ENCODE measurements around the gene SFXN2.

DNA sequence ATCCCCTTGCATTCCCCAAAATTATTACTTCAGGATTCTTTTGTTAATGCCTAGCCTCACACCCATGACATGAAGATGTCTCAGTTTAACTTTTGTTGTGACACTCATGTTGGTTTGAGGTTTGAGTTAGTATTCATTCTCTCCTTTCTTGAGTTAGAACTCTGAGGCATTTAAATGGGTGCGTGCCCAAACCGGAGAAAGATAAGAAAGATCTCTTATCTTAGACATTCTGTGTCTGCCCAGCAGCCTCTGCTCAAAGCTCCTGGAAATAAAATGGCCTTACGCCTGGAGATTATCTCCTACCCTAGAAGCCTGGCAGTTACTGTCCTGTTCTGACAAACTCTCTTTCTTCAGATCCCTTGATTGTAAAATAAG, 55.7 kb downstream of the SFXN2 start:
- no peak for TF ChIP-seq POLR2A (IDR thresholded peaks at IDR 0.05)
- TF ChIP-seq, protein P1, sequence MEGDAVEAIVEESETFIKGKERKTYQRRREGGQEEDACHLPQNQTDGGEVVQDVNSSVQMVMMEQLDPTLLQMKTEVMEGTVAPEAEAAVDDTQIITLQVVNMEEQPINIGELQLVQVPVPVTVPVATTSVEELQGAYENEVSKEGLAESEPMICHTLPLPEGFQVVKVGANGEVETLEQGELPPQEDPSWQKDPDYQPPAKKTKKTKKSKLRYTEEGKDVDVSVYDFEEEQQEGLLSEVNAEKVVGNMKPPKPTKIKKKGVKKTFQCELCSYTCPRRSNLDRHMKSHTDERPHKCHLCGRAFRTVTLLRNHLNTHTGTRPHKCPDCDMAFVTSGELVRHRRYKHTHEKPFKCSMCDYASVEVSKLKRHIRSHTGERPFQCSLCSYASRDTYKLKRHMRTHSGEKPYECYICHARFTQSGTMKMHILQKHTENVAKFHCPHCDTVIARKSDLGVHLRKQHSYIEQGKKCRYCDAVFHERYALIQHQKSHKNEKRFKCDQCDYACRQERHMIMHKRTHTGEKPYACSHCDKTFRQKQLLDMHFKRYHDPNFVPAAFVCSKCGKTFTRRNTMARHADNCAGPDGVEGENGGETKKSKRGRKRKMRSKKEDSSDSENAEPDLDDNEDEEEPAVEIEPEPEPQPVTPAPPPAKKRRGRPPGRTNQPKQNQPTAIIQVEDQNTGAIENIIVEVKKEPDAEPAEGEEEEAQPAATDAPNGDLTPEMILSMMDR (IDR thresholded peaks at IDR 0.05 in 4 of 5, conservative IDR thresholded peaks at IDR 0.05 in 1 of 5): no peak

Measured in gastrocnemius medialis (tissue), 4 donors.